Inflammatory macrophage (primary cell): ENCODE data around the gene MB21D2.

Experiments used
- DNase-seq, 2 donors: peaks; one replicate each; pipeline ENCODE4 v3.0.0-alpha.2; 2020 to 2022

Gene MB21D2

GRCh38 chr3:192831801-192832347, 85.8 kb downstream of the MB21D2 start:
- DNase-seq: no peak

- DNase-seq: peak; percentile 58 to 86
These were observed 86.5 kb downstream of the MB21D2 start for GRCh38 chr3:192831111-192831644.

- DNase-seq: no peak
These were observed 87.2 kb downstream of the MB21D2 start for GRCh38 chr3:192830291-192831110.

- no peak for DNase-seq
These were observed 89.6 kb downstream of the MB21D2 start for GRCh38 chr3:192827863-192828594.

- DNase-seq: no peak
These were observed 90.4 kb downstream of the MB21D2 start for GRCh38 chr3:192827208-192827607.

- DNase-seq: no peak
These were observed 91.2 kb downstream of the MB21D2 start for GRCh38 chr3:192826214-192827006.

GRCh38 chr3:192825657-192826200, 91.9 kb downstream of the MB21D2 start:
- DNase-seq: peak; percentile 84 to 88

GRCh38 chr3:192825216-192825615, 92.4 kb downstream of the MB21D2 start:
- DNase-seq: no peak

GRCh38 chr3:192824313-192824712, 93.3 kb downstream of the MB21D2 start:
- DNase-seq: no peak

- DNase-seq: no peak
These were observed 96.5 kb downstream of the MB21D2 start for GRCh38 chr3:192821161-192821560.

- no peak for DNase-seq
These were observed 97.5 kb downstream of the MB21D2 start for GRCh38 chr3:192820161-192820560.

- DNase-seq: peak; percentile 22 to 40
These were observed 98.6 kb downstream of the MB21D2 start for GRCh38 chr3:192819001-192819569.

GRCh38 chr3:192818126-192818525, 99.5 kb downstream of the MB21D2 start:
- no peak for DNase-seq

- DNase-seq: no peak
These were observed 100.2 kb downstream of the MB21D2 start for GRCh38 chr3:192817506-192817905.

- peak; percentile 81 to 92 for DNase-seq
These were observed 100.6 kb downstream of the MB21D2 start for GRCh38 chr3:192817053-192817452.

- DNase-seq: peak; percentile 64 to 79
These were observed 101.3 kb downstream of the MB21D2 start for GRCh38 chr3:192816351-192816750.

GRCh38 chr3:192812743-192813383, 104.8 kb downstream of the MB21D2 start:
- DNase-seq: peak; percentile 61 to 66

GRCh38 chr3:192805711-192806110, 111.9 kb downstream of the MB21D2 start:
- DNase-seq: no peak

- DNase-seq: no peak
These were observed 113.2 kb downstream of the MB21D2 start for GRCh38 chr3:192804502-192804901.

GRCh38 chr3:192802957-192803899, 114.4 kb downstream of the MB21D2 start:
- peak; percentile 24 to 34 for DNase-seq
